ENCODE results near the gene GRIK3. TPM values are rescaled to one million over a fixed set of nuclear protein-coding genes. Genes with fewer than 3 reads are reported as not detected.

The GRIK3 gene
- total RNA-seq, 6 experiments from 2014 or later, result 0.07 TPM; not detected in 5

DNA sequence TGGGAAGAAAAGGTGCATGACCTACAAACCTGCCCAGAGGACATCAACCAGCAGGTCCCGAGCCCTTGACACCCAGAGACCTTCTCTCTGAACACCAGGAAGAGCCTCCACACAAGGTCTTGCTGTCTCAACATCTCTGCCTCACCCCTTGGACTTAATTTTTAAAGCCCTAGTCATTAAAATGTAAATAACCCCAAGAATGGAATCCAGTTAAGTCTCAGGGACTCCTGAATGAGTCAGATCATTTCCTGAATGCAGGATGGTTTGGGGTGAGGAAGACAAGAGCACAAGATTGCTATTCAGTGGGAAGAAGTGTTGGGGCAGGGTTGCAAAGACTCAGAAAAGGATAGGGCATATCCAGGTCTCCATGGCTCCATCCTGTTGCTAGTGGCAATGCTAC is 17.8 kb upstream of the GRIK3 start:
- TF ChIP-seq POLR2A (IDR thresholded peaks at IDR 0.05), result no peak
- TF ChIP-seq, protein P1, sequence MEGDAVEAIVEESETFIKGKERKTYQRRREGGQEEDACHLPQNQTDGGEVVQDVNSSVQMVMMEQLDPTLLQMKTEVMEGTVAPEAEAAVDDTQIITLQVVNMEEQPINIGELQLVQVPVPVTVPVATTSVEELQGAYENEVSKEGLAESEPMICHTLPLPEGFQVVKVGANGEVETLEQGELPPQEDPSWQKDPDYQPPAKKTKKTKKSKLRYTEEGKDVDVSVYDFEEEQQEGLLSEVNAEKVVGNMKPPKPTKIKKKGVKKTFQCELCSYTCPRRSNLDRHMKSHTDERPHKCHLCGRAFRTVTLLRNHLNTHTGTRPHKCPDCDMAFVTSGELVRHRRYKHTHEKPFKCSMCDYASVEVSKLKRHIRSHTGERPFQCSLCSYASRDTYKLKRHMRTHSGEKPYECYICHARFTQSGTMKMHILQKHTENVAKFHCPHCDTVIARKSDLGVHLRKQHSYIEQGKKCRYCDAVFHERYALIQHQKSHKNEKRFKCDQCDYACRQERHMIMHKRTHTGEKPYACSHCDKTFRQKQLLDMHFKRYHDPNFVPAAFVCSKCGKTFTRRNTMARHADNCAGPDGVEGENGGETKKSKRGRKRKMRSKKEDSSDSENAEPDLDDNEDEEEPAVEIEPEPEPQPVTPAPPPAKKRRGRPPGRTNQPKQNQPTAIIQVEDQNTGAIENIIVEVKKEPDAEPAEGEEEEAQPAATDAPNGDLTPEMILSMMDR (IDR thresholded peaks at IDR 0.05), result no peak
- intact Hi-C loops (cut with DNase I), result no loop called here
- ATAC-seq, result no peak
- no peak overlapping the region for H3K27ac ChIP-seq
- H3K9me3 ChIP-seq, result no peaks in the 10 kb centered on the region
- no peaks in the 10 kb centered on the region for H3K36me3 ChIP-seq
- WGBS (ENCODE audit: insufficient coverage, low coverage, low lambda C conversion rate, missing lambda C conversion rate), result no CpG with 5 or more reads among the region's 1 CpG
- H3K4me3 ChIP-seq, result no peak overlapping the region
- H3K27me3 ChIP-seq, result no peaks in the 10 kb centered on the region
- no peaks in the 10 kb centered on the region for H3K4me1 ChIP-seq
- DNase-seq, result no peak

GRCh38 chr1:37051346-37051745 is 17.0 kb upstream of the GRIK3 start:
- Histone ChIP-seq H3K9me3 (no peaks in the 10 kb centered on the region), H3K27me3 (no peaks in the 10 kb centered on the region), H3K27ac (no peak overlapping the region), H3K4me3 (no peak overlapping the region), H3K36me3 (no peaks in the 10 kb centered on the region), H3K4me1 (no peaks in the 10 kb centered on the region)
- no peak for DNase-seq
- intact Hi-C loops (cut with DNase I), result no loop called here
- 40% methylated on average over 2 of the region's 7 CpGs for WGBS (ENCODE audit: insufficient coverage, low coverage, low lambda C conversion rate, missing lambda C conversion rate)
- TF ChIP-seq, protein P1 (IDR thresholded peaks at IDR 0.05), result no peak
- no peak for TF ChIP-seq POLR2A (IDR thresholded peaks at IDR 0.05)
- ATAC-seq, result no peak

DNA sequence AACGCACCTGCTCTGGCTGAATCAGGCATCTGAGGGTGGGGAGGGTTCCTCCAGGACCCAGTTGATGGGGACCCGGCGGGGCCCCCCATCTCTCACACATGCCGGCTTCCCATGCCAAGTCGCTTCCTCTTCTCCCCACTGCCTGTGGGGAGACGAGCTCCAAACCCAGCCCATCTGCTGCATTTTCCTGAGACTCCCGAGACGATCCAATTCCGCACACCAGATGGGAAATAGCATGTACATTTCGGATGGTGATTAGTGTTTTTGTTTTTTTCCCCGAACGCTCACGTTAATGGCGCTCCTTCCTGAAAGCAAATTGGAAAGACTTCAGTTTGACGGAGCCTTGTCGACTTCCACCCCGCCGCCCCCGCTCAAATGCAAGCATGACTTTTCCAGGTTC is 13.2 kb upstream of the GRIK3 start:
- ATAC-seq (no peak), DNase-seq (no peak)
- H3K4me1 ChIP-seq, result no peaks in the 10 kb centered on the region
- 70% methylated on average over 17 of the region's 19 CpGs for whole genome bisulfite sequencing (ENCODE audit: insufficient coverage, low coverage, low lambda C conversion rate, missing lambda C conversion rate)
- H3K27ac ChIP-seq, result no peak overlapping the region
- intact Hi-C loops (cut with DNase I), result no loop called here
- TF ChIP-seq, protein P1 (IDR thresholded peaks at IDR 0.05), result no peak
- no peak for TF ChIP-seq POLR2A (IDR thresholded peaks at IDR 0.05)
- H3K36me3 ChIP-seq, result no peaks in the 10 kb centered on the region
- no peaks in the 10 kb centered on the region for H3K9me3 ChIP-seq
- no peak overlapping the region for H3K4me3 ChIP-seq
- no peaks in the 10 kb centered on the region for H3K27me3 ChIP-seq

- no peak for ATAC-seq
- 30% methylated on average over 2 of the region's 2 CpGs for WGBS (ENCODE audit: insufficient coverage, low coverage, low lambda C conversion rate, missing lambda C conversion rate)
- intact Hi-C loops (cut with DNase I), result no loop called here
Observed at GRCh38 chr1:37043101-37043500, 8.8 kb upstream of the GRIK3 start.

More at GRCh38 chr1:37043101-37043500, 8.8 kb upstream of the GRIK3 start:
- H3K27ac ChIP-seq, result no peak overlapping the region
- no peak for DNase-seq
- H3K4me3 ChIP-seq, result no peak overlapping the region
- no peaks in the 10 kb centered on the region for H3K36me3 ChIP-seq
- H3K4me1 ChIP-seq, result no peaks in the 10 kb centered on the region
- H3K9me3 ChIP-seq, result no peaks in the 10 kb centered on the region
- H3K27me3 ChIP-seq, result no peaks in the 10 kb centered on the region
- TF ChIP-seq, protein P1 (IDR thresholded peaks at IDR 0.05), result no peak
- TF ChIP-seq POLR2A (IDR thresholded peaks at IDR 0.05), result no peak

All from right lobe of liver (tissue), 6 donors.